DOHH2 (cell line): ENCODE data around the gene SLC22A2.

Experiments
- H3F3A ChIP-seq: fragments of 200-600 bp; sonication (generic), shearing (Covaris generic); 2 replicates; pipeline ENCODE4 v1.6.0; 2016; ENCODE audit warnings: antibody characterized with exemption, mild to moderate bottlenecking; ENCODE audit not compliant: control insufficient read depth, insufficient read depth
- H3K27ac ChIP-seq: fragments of 200-600 bp; sonication (generic); 2 replicates; pipeline ENCODE4 v1.5.1; 2014; ENCODE audit warnings: low read depth, mild to moderate bottlenecking, low read length, moderate library complexity
- H3K27me3 ChIP-seq: fragments of 200-600 bp; sonication (generic); 2 replicates; pipeline ENCODE4 v1.6.1; 2014; ENCODE audit warnings: mild to moderate bottlenecking, low read length, mixed read lengths; ENCODE audit not compliant: control insufficient read depth
- H3K36me3 ChIP-seq: fragments of 200-600 bp; sonication (generic); 2 replicates; pipeline ENCODE4 v1.6.1; 2014; ENCODE audit warnings: mild to moderate bottlenecking, low read length, moderate library complexity, mixed read lengths; ENCODE audit not compliant: control insufficient read depth
- H3K4me1 ChIP-seq: fragments of 200-600 bp; sonication (generic); 2 replicates; pipeline ENCODE4 v1.6.1; 2014; ENCODE audit warnings: mild to moderate bottlenecking, low read length, mixed read lengths; ENCODE audit not compliant: control insufficient read depth
- H3K4me2 ChIP-seq: fragments of 200-600 bp; sonication (generic); 2 replicates; pipeline ENCODE4 v1.6.0; 2014; ENCODE audit warnings: mild to moderate bottlenecking, low read length, moderate library complexity
- H3K4me3 ChIP-seq: fragments of 200-600 bp; sonication (generic); 2 replicates; pipeline ENCODE4 v1.5.1; 2014; ENCODE audit warnings: mild to moderate bottlenecking, low read length, mixed read lengths
- H3K79me2 ChIP-seq: fragments of 200-600 bp; sonication (generic); 2 replicates; pipeline ENCODE4 v1.6.1; 2014; ENCODE audit warnings: mild to moderate bottlenecking, low read length, mixed read lengths; ENCODE audit not compliant: control insufficient read depth
- H3K9me2 ChIP-seq: fragments of 200-600 bp; sonication (generic); replicated peaks from 2 replicates; pipeline ENCODE4 v1.6.1; 2014; ENCODE audit warnings: mild to moderate bottlenecking, low read length, mixed read lengths; ENCODE audit not compliant: control insufficient read depth
- H3K9me3 ChIP-seq: fragments of 200-600 bp; sonication (generic); 2 replicates; pipeline ENCODE4 v1.6.1; 2014; ENCODE audit warnings: antibody characterized with exemption, low read length, mixed read lengths; ENCODE audit not compliant: control insufficient read depth, insufficient read depth
- H4K20me1 ChIP-seq: fragments of 200-600 bp; sonication (generic); 2 replicates; pipeline ENCODE4 v1.6.0; 2014; ENCODE audit warnings: low read depth, mild to moderate bottlenecking, antibody characterized with exemption, low read length, moderate library complexity; ENCODE audit not compliant: control insufficient read depth, insufficient read depth
- EZH2phosphoT487 ChIP-seq: fragments of 200-600 bp; sonication (generic); IDR thresholded peaks from 2 replicates; pipeline ENCODE4 v1.6.1; 2017; ENCODE audit warnings: borderline replicate concordance, mild to moderate bottlenecking, antibody characterized with exemption, low read length, moderate library complexity, mixed read lengths
- TF ChIP-seq, protein P1 (sequence below): fragments of 200-600 bp; sonication (generic); IDR thresholded peaks from one replicate; pipeline ENCODE4 v1.5.1; 2014; ENCODE audit warnings: antibody characterized with exemption, mild to moderate bottlenecking, low read depth, low read length; ENCODE audit not compliant: poor library complexity, severe bottlenecking

SLC22A2 gene

DNA sequence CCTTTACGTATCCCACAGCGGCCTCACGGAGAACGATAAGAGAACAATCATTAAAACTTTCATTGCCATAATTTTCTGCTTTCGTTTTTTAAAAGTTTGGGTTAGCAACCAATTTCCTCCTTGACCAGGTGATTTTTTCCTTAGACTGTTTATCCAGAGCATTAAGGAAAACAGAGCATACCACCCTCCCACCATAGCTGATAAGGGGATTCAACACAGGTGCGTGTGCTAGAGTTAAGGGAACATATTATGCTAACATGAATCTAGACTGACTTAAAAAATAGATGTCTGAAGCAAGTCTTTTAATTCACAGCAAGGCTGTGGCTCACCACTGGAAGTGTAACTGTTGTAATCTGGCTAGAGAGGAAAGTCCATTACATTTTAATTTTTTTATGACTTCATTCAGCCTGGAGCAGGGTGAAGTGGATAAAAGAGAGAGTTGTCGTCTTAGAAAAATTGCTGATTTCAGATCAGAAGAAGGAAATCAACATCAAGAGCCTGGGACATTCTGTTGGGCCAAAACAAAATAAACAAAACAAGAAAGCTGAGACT, 5.5 kb upstream of the SLC22A2 start:
- no peaks in the 10 kb centered on the region for H3F3A ChIP-seq
- no peaks in the 10 kb centered on the region for H3K9me3 ChIP-seq
- TF ChIP-seq EZH2phosphoT487, result no peak
- TF ChIP-seq, protein P1, sequence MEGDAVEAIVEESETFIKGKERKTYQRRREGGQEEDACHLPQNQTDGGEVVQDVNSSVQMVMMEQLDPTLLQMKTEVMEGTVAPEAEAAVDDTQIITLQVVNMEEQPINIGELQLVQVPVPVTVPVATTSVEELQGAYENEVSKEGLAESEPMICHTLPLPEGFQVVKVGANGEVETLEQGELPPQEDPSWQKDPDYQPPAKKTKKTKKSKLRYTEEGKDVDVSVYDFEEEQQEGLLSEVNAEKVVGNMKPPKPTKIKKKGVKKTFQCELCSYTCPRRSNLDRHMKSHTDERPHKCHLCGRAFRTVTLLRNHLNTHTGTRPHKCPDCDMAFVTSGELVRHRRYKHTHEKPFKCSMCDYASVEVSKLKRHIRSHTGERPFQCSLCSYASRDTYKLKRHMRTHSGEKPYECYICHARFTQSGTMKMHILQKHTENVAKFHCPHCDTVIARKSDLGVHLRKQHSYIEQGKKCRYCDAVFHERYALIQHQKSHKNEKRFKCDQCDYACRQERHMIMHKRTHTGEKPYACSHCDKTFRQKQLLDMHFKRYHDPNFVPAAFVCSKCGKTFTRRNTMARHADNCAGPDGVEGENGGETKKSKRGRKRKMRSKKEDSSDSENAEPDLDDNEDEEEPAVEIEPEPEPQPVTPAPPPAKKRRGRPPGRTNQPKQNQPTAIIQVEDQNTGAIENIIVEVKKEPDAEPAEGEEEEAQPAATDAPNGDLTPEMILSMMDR, result no peak
- no peak overlapping the region for H3K27ac ChIP-seq
- H3K4me2 ChIP-seq, result no peak overlapping the region
- H4K20me1 ChIP-seq, result no peaks in the 10 kb centered on the region
- H3K4me1 ChIP-seq, result no peaks in the 10 kb centered on the region
- H3K4me3 ChIP-seq, result no peak overlapping the region
- H3K79me2 ChIP-seq, result no peaks in the 10 kb centered on the region
- H3K36me3 ChIP-seq, result no peaks in the 10 kb centered on the region
- no peaks in the 10 kb centered on the region for H3K27me3 ChIP-seq
- H3K9me2 ChIP-seq, result no peaks in the 10 kb centered on the region

DNA sequence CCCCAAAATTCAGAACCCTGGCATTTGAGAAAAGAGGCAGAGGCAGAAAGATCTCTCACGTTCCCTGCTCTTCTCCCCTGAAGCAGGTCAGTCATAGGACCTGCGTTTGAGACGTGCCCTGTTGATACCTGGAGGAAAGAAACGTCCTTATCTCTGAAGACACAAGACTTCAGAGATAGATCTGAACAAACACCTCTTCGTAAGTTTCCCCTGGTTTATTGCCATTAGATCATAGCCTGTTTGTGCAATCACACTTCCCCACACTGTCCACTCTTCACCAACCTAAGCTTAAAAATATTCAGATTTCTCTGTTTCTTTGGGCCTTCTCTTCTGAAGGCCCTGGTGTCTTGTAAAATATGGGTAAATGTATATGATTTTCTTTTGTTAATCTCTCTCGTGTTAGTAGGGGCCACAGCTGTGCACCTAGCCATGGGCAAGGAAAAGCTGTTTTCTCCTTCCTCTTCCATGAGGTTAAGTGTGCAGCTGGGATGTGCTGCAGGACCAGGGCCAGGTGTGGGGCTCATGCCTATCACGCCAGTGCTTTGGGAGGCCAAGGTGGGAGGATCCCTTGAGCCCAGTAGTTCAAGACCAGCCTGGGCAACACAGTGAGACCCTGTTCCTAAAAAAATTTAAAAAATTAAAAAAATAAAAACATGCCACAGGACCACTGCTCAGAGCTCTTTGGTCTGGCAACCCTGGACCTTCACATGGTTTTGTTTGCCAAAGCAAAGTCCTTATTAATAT, 4.7 kb upstream of the SLC22A2 start:
- Histone ChIP-seq H3K9me3 (no peaks in the 10 kb centered on the region), H3K36me3 (no peaks in the 10 kb centered on the region), H3K79me2 (no peaks in the 10 kb centered on the region), H3K27me3 (no peaks in the 10 kb centered on the region), H3K9me2 (no peaks in the 10 kb centered on the region), H3K4me2 (no peak overlapping the region), H3K27ac (no peak overlapping the region), H3K4me3 (no peak overlapping the region), H3F3A (no peaks in the 10 kb centered on the region), H3K4me1 (no peaks in the 10 kb centered on the region), H4K20me1 (no peaks in the 10 kb centered on the region)
- TF ChIP-seq EZH2phosphoT487, result no peak
- TF ChIP-seq, protein P1, result no peak

DNA sequence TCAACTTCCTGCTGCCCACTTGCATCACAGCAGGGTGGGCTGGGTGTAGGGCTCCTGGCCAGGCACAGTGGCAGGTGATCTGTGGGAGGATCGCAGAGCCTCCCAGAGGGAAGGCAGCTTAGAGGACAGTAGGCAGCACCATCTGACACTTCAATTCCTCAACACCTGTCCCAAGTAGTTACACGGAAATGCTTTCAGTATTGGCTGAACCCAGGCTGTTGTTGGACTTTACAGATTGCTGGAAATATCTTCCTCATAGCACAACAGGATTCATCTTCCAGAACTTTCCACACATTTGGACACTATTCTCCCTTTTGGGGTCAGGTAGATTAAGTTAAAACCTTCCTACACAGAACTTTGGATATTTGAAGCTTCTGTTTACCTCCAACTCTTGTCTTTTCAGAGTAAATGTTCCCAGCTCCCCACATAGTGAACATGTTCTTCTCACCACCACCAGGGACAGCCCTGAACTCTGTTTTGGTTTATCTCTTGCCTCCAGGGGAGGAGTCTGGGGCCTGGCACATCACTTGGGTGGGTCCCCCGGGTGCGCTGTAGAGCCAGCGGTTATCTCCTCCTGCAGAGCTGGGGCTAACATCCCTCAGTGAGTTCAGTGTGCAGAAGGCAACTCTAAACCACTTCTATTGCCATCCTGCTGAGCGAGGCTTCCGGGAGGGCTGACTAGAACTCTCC, 3.5 kb upstream of the SLC22A2 start:
- no peaks in the 10 kb centered on the region for H3K79me2 ChIP-seq
- no peaks in the 10 kb centered on the region for H3F3A ChIP-seq
- TF ChIP-seq EZH2phosphoT487, result no peak
- TF ChIP-seq, protein P1, result no peak
- no peak overlapping the region for H3K4me3 ChIP-seq
- no peaks in the 10 kb centered on the region for H3K9me3 ChIP-seq
- H3K27me3 ChIP-seq, result no peaks in the 10 kb centered on the region
- no peaks in the 10 kb centered on the region for H4K20me1 ChIP-seq
- H3K27ac ChIP-seq, result no peak overlapping the region
- H3K4me1 ChIP-seq, result no peaks in the 10 kb centered on the region
- H3K36me3 ChIP-seq, result no peaks in the 10 kb centered on the region
- H3K9me2 ChIP-seq, result no peaks in the 10 kb centered on the region
- H3K4me2 ChIP-seq, result no peak overlapping the region
